PFSK-1 (cell line): ENCODE data around the gene C3orf49. TPM values are rescaled to one million over a fixed set of nuclear protein-coding genes. Genes with fewer than 3 reads are reported as not detected.

Experiments
- FOXP2 ChIP-seq: optimal IDR thresholded peaks from 2 replicates; pipeline ENCODE3; 2011; ENCODE audit warnings: borderline replicate concordance, control low read depth, inconsistent platforms; ENCODE audit not compliant: insufficient read depth; ENCODE audit errors: extremely low read length, extremely low read depth
- POLR2AphosphoS5 ChIP-seq: IDR thresholded peaks from 2 replicates; pipeline ENCODE4 v1.6.1; 2012; ENCODE audit warnings: low read depth, mild to moderate bottlenecking, control low read depth, low read length, moderate library complexity
- REST ChIP-seq, 2 experiments: IDR thresholded peaks; 2 replicates each; pipeline versions ENCODE4 v1.6.1 to v1.8.0; 2011 to 2012; ENCODE audit warnings: low read depth in 2 of 2, low read length in 2 of 2, control low read depth in 1 of 2, inconsistent platforms in 1 of 2, mild to moderate bottlenecking in 1 of 2, moderate library complexity in 1 of 2; ENCODE audit not compliant: insufficient read depth in 1 of 2
- SIN3A ChIP-seq: IDR thresholded peaks from 2 replicates; pipeline ENCODE4 v1.6.1; 2012; ENCODE audit warnings: mild to moderate bottlenecking, low read length, moderate library complexity, borderline replicate concordance; ENCODE audit not compliant: insufficient read depth
- TAF1 ChIP-seq: IDR thresholded peaks from 2 replicates; pipeline ENCODE4 v1.6.1; 2012; ENCODE audit warnings: low read length, control low read depth, borderline replicate concordance; ENCODE audit not compliant: insufficient read depth
- polyA plus RNA-seq: library from polyadenylated mRNA; unstranded; fragments of >200 nt; gene quantifications from one replicate; pipeline ENCODE4 v1.2.1, GENCODE V29; 2012; ENCODE audit warnings: low read depth, missing spikeins; ENCODE audit not compliant: insufficient read length

C3orf49 gene
- not detected for polyA plus RNA-seq

GRCh38 chr3:63819151-63819398, at the start of gene C3orf49:
Gene C3orf49 (plus strand): TSS chr3:63819299. CDS start chr3:63819472, 173 bp downstream.
- TF ChIP-seq POLR2AphosphoS5, result no peak
- no peak for TF ChIP-seq FOXP2
- TF ChIP-seq REST (IDR thresholded peaks at IDR 0.05; ENCODE audit: insufficient read depth in 1 of 2, low read depth in 2 of 2, low read length in 2 of 2), result no peak
- no peak for TF ChIP-seq SIN3A
- no peak for TF ChIP-seq TAF1

- TF ChIP-seq REST (IDR thresholded peaks at IDR 0.05; ENCODE audit: insufficient read depth in 1 of 2, low read depth in 2 of 2, low read length in 2 of 2) (no peak), TAF1 (no peak), POLR2AphosphoS5 (no peak), SIN3A (no peak), FOXP2 (no peak)
Measured at GRCh38 chr3:63774781-63775180, 44.3 kb upstream of the C3orf49 start.

GRCh38 chr3:63779227-63779626, 39.9 kb upstream of the C3orf49 start:
- TF ChIP-seq FOXP2 (no peak), REST (IDR thresholded peaks at IDR 0.05; ENCODE audit: insufficient read depth in 1 of 2, low read depth in 2 of 2, low read length in 2 of 2) (no peak), POLR2AphosphoS5 (no peak), SIN3A (no peak)

GRCh38 chr3:63791974-63792373, 27.1 kb upstream of the C3orf49 start:
- no peak for TF ChIP-seq TAF1
- TF ChIP-seq REST (IDR thresholded peaks at IDR 0.05; ENCODE audit: insufficient read depth in 1 of 2, low read depth in 2 of 2, low read length in 2 of 2), result no peak
- TF ChIP-seq SIN3A, result no peak
- TF ChIP-seq FOXP2, result no peak
- no peak for TF ChIP-seq POLR2AphosphoS5

GRCh38 chr3:63795438-63795837, 23.7 kb upstream of the C3orf49 start:
- no peak for TF ChIP-seq SIN3A
- no peak for TF ChIP-seq FOXP2
- no peak for TF ChIP-seq POLR2AphosphoS5
- no peak for TF ChIP-seq TAF1
- no peak for TF ChIP-seq REST (IDR thresholded peaks at IDR 0.05; ENCODE audit: insufficient read depth in 1 of 2, low read depth in 2 of 2, low read length in 2 of 2)
